GM12874 (cell line): ENCODE results near the gene SLC7A10.

Experiments
- TF ChIP-seq, protein P1 (sequence below): IDR thresholded peaks from 2 replicates; pipeline ENCODE4 v1.5.1; 2011; ENCODE audit warnings: low read depth, mild to moderate bottlenecking, control low read depth, low read length, moderate library complexity; ENCODE audit not compliant: insufficient read depth

The SLC7A10 gene

GRCh38 chr19:33235269-33235995, 9.8 kb upstream of the SLC7A10 start:
- TF ChIP-seq, protein P1, sequence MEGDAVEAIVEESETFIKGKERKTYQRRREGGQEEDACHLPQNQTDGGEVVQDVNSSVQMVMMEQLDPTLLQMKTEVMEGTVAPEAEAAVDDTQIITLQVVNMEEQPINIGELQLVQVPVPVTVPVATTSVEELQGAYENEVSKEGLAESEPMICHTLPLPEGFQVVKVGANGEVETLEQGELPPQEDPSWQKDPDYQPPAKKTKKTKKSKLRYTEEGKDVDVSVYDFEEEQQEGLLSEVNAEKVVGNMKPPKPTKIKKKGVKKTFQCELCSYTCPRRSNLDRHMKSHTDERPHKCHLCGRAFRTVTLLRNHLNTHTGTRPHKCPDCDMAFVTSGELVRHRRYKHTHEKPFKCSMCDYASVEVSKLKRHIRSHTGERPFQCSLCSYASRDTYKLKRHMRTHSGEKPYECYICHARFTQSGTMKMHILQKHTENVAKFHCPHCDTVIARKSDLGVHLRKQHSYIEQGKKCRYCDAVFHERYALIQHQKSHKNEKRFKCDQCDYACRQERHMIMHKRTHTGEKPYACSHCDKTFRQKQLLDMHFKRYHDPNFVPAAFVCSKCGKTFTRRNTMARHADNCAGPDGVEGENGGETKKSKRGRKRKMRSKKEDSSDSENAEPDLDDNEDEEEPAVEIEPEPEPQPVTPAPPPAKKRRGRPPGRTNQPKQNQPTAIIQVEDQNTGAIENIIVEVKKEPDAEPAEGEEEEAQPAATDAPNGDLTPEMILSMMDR, result peak; percentile 87

DNA sequence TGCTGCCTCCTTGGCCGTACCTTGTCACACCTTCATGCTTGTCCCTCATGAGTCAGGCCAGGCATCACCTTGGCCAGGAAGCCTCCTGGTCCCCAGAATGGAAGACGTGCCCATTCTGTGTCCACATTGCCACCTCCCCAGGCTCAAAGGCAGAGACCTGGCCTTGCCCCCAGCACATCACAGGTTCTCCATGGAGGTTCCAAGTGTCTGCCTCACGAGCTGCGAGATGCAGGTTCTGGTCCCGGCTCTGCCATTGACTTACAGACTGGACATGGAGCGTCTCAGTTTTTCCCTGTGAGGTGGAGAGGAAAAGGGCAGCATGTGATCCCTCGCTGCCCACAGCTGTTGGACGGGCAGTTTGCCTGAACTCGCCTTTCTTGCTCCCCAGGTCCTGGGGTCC, 9.1 kb upstream of the SLC7A10 start:
- TF ChIP-seq, protein P1, result no peak

- TF ChIP-seq, protein P1, result no peak
Observed at GRCh38 chr19:33234092-33234491, 8.4 kb upstream of the SLC7A10 start.

- TF ChIP-seq, protein P1, result no peak
Observed at GRCh38 chr19:33233056-33233873, 7.6 kb upstream of the SLC7A10 start.

DNA sequence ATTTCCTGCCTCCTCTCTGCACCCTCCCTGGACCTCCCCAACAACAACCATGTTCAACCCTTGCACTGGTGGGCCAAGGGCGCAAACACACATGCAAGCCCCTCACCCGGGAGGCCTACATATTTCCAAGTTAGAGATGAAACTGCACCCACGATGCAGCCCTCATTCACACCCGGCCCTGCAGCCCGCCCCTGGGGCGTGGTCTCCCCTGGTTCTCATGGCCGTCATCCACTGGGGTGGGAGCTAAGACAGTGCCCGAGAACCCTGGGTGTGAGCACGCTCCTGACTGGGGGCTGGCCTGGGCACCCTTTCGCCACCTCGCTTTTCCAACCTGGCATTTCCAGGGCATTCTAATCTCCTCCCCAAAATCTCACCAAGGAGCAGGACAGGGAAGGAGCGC, 7.0 kb upstream of the SLC7A10 start:
- TF ChIP-seq, protein P1, result no peak

GRCh38 chr19:33231511-33231910, 5.9 kb upstream of the SLC7A10 start:
- TF ChIP-seq, protein P1, result no peak

- TF ChIP-seq, protein P1, result no peak
Observed at GRCh38 chr19:33229962-33230361, 4.3 kb upstream of the SLC7A10 start.
